GM06990 (cell line): ENCODE results near the gene OMP.

ENCODE experiments used
- DNase-seq: peaks from one replicate; pipeline ENCODE4 v3.0.0-alpha.2; 2011; ENCODE audit not compliant: insufficient read length; ENCODE audit errors: extremely low read depth
- H3K27me3 ChIP-seq: replicated peaks from 2 replicates; pipeline ENCODE4 v1.6.0; 2011; ENCODE audit warnings: low read length; ENCODE audit not compliant: control insufficient read depth, insufficient read depth
- H3K36me3 ChIP-seq: 2 replicates; pipeline ENCODE4 v1.5.1; 2011; ENCODE audit warnings: low read length; ENCODE audit not compliant: control insufficient read depth, insufficient read depth
- H3K4me3 ChIP-seq: replicated peaks from 2 replicates; pipeline ENCODE4 v1.5.1; 2011; ENCODE audit warnings: low read depth, mild to moderate bottlenecking, control low read depth, low read length
- CTCF ChIP-seq: IDR thresholded peaks from 2 replicates; pipeline ENCODE4 v1.5.1; 2011; ENCODE audit warnings: low read length, control low read depth, mild to moderate bottlenecking, inconsistent platforms; ENCODE audit not compliant: insufficient read depth, poor library complexity, severe bottlenecking

Gene OMP

DNA sequence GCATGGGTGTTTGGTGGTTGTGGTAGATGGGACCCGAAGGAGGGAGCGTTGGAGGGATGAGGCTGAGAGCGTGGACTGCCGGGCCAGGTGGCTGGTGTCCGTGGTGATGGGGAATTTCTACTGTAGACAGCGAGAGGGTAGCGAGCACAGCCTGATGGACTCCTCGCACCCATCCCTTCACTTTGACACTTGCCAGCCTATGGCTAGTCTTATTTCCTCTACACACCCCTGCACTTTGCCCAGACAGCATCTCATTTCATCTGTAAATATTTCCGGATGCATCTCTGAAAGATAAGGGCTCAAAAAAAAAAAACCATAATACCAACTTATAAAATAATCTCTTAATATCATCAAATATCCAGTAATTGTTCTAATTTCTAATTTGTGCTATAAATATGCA, 5.8 kb downstream of the OMP start:
- Histone ChIP-seq H3K27me3 (no peaks in the 10 kb centered on the region; the same call in 1 of the 2 replicates), H3K4me3 (no peak overlapping the region), H3K36me3 (no peaks in the 10 kb centered on the region)
- DNase-seq: no peak
- TF ChIP-seq CTCF: no peak

GRCh38 chr11:77109236-77110019, 6.8 kb downstream of the OMP start:
- H3K4me3 ChIP-seq: no peak overlapping the region
- H3K36me3 ChIP-seq: no peaks in the 10 kb centered on the region
- DNase-seq: no peak
- H3K27me3 ChIP-seq: no peaks in the 10 kb centered on the region
- TF ChIP-seq CTCF: no peak

DNA sequence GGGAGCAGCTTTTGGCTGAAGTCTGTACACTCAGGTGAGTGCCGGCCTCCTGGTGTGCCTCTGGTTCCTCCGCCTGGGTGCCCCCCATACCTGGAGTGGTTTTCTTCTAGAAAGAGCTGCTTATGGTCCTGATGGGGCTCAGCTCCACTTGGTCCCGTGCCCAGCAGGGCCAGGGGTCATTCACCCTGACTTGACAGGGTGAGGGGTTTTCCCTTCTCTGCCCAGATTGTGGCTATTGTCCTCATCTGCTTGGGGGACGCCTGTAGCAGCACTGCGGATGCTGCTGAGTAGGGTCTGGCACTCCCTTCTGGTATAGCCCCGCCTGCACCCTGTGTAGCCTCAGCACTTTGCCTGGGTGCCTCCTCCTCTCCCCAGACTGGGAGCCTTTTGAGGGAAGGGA, 8.2 kb downstream of the OMP start:
- no peaks in the 10 kb centered on the region for H3K36me3 ChIP-seq
- DNase-seq: no peak
- no peak overlapping the region for H3K4me3 ChIP-seq
- no peaks in the 10 kb centered on the region for H3K27me3 ChIP-seq
- TF ChIP-seq CTCF: no peak

DNA sequence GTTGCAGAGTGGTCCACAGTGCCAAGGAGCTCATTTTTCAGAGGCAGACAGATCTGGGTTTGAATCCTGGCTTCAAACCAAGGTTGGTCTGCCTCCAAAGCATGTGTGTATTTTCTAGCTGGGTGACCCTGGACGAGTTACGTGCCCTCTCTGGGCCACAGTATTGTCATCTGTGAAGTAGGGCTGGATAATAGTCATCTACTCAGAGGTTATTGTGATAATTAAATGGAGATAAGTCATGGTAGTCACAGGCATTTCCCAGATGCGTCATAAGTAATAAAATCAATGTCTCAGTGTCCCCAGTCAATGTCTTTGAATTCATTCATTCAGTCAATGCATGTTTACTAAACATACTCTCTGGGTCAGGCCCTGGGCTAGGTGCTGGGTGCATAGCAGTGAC, 8.6 kb downstream of the OMP start:
- no peak for DNase-seq
- Histone ChIP-seq H3K36me3 (no peaks in the 10 kb centered on the region), H3K27me3 (no peaks in the 10 kb centered on the region), H3K4me3 (no peak overlapping the region)
- TF ChIP-seq CTCF: no peak

- Histone ChIP-seq H3K4me3 (no peak overlapping the region), H3K27me3 (no peaks in the 10 kb centered on the region), H3K36me3 (no peaks in the 10 kb centered on the region)
- no peak for DNase-seq
- TF ChIP-seq CTCF: no peak
Measured at GRCh38 chr11:77111946-77112345, 9.3 kb downstream of the OMP start.
